Erythroblast (primary cell): ENCODE results near the gene BRME1.

ENCODE experiments used
- GATA1 ChIP-seq: IDR thresholded peaks from 2 replicates; pipeline ENCODE4 v1.6.1; 2011; ENCODE audit warnings: low read depth, mild to moderate bottlenecking, control low read depth, low read length, moderate library complexity
- POLR2A ChIP-seq: IDR thresholded peaks from 2 replicates; pipeline ENCODE4 v1.6.1; 2011; ENCODE audit warnings: mild to moderate bottlenecking, low read length

DNA sequence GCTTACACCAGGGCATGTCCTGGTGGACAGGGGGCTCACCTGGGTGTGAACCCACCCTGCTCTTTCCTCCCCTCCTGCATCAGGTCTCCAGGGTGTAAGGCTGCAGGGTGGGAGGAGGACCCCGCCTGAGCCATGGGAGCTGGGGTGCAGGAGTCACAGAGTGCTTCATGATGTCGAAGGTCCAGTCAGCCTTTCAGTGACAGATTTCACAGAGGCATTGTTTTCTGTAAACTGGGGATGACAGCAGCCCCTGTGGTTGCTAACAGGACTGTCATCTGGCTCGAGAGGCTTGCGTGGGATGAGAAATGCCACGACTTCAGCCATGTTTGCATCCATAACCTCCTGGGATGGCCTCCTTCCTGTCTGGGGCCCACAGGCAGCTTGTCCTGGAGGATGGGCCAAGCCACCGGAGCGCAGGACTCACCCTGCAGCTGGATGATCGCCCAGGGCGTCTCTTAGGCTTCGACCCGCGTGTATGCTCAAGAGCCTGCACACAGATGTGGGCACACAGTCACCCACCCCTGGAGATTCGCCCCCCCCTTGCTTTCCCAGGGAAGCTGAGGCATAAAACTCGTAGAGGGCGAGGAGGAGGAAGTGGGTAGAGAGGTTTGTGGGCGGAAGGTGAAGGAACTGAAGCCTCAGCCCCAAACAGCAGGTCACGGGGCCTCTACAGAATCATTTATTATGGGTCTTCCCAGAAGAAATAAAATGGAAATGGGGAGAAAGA lies 24.1 kb downstream of the BRME1 start:
- no peak for TF ChIP-seq POLR2A
- no peak for TF ChIP-seq GATA1
